ENCODE results near the gene NT5E.

- TF ChIP-seq POLR2A (IDR thresholded peaks at IDR 0.05) = no peak
- no peak for TF ChIP-seq CTCF (IDR thresholded peaks at IDR 0.05)
Observed at GRCh38 chr6:85494547-85495536, 45.0 kb downstream of the NT5E start.
